ENCODE results near the gene IKZF2.

DNA sequence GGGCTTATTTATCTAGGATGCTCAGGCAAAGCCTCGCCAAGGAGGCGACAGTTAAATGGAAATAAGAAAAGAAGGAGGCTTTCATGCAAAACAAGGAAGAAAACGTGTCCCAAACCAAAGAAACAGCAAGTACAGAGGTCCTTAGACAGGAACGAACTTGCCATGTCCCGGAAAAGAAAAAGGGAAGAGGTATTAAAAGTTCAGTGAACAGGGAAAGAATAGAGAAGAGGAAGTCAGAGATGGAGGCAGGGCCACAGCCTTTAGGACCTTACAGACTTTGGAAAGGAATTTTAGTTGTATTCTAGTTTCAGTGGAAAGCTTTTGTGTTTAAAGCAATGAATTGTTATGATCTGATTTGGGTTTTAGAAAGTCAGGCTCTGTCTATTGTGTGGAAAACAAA, 22.1 kb downstream of the IKZF2 start:
- TF ChIP-seq, protein P1, sequence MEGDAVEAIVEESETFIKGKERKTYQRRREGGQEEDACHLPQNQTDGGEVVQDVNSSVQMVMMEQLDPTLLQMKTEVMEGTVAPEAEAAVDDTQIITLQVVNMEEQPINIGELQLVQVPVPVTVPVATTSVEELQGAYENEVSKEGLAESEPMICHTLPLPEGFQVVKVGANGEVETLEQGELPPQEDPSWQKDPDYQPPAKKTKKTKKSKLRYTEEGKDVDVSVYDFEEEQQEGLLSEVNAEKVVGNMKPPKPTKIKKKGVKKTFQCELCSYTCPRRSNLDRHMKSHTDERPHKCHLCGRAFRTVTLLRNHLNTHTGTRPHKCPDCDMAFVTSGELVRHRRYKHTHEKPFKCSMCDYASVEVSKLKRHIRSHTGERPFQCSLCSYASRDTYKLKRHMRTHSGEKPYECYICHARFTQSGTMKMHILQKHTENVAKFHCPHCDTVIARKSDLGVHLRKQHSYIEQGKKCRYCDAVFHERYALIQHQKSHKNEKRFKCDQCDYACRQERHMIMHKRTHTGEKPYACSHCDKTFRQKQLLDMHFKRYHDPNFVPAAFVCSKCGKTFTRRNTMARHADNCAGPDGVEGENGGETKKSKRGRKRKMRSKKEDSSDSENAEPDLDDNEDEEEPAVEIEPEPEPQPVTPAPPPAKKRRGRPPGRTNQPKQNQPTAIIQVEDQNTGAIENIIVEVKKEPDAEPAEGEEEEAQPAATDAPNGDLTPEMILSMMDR (IDR thresholded peaks at IDR 0.05; ENCODE audit: insufficient read depth, low read length) = no peak
- TF ChIP-seq GABPA (IDR thresholded peaks at IDR 0.05; ENCODE audit: low read depth) = no peak
- TF ChIP-seq, protein P2, sequence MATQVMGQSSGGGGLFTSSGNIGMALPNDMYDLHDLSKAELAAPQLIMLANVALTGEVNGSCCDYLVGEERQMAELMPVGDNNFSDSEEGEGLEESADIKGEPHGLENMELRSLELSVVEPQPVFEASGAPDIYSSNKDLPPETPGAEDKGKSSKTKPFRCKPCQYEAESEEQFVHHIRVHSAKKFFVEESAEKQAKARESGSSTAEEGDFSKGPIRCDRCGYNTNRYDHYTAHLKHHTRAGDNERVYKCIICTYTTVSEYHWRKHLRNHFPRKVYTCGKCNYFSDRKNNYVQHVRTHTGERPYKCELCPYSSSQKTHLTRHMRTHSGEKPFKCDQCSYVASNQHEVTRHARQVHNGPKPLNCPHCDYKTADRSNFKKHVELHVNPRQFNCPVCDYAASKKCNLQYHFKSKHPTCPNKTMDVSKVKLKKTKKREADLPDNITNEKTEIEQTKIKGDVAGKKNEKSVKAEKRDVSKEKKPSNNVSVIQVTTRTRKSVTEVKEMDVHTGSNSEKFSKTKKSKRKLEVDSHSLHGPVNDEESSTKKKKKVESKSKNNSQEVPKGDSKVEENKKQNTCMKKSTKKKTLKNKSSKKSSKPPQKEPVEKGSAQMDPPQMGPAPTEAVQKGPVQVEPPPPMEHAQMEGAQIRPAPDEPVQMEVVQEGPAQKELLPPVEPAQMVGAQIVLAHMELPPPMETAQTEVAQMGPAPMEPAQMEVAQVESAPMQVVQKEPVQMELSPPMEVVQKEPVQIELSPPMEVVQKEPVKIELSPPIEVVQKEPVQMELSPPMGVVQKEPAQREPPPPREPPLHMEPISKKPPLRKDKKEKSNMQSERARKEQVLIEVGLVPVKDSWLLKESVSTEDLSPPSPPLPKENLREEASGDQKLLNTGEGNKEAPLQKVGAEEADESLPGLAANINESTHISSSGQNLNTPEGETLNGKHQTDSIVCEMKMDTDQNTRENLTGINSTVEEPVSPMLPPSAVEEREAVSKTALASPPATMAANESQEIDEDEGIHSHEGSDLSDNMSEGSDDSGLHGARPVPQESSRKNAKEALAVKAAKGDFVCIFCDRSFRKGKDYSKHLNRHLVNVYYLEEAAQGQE (IDR thresholded peaks at IDR 0.05; ENCODE audit: insufficient replicate concordance, low read depth) = no peak
- no peak for TF ChIP-seq POLR2AphosphoS5 (IDR thresholded peaks at IDR 0.05; ENCODE audit: low read depth)
- TF ChIP-seq SPI1 (IDR thresholded peaks at IDR 0.05; ENCODE audit: borderline replicate concordance, low read depth) = peak; percentile 98

Measured in HL-60 (cell line).